SJCRH30 (cell line): ENCODE data around the gene MAP4K4. TPM values are rescaled to one million over a fixed set of nuclear protein-coding genes. Genes with fewer than 3 reads are reported as not detected.

ENCODE experiments used
- DNase-seq, 2 experiments: peaks; one replicate each; pipeline ENCODE4 v3.0.0-alpha.2; 2015 to 2020
- H3K27ac ChIP-seq: fragments of 250-450 bp; sonication (Bioruptor Pico); 2 replicates; pipeline ENCODE4 v1.5.1; 2020; ENCODE audit warnings: mild to moderate bottlenecking, moderate library complexity
- H3K27me3 ChIP-seq: fragments of 250-450 bp; sonication (Bioruptor Pico); 2 replicates; pipeline ENCODE4 v1.5.1; 2020; ENCODE audit warnings: mild to moderate bottlenecking, moderate library complexity
- H3K36me3 ChIP-seq: fragments of 250-450 bp; sonication (Bioruptor Pico); 2 replicates; pipeline ENCODE4 v1.5.1; 2020; ENCODE audit warnings: mild to moderate bottlenecking, moderate library complexity
- H3K4me1 ChIP-seq: fragments of 250-450 bp; sonication (Bioruptor Pico); 2 replicates; pipeline ENCODE4 v1.5.1; 2020; ENCODE audit warnings: mild to moderate bottlenecking, moderate library complexity
- H3K4me3 ChIP-seq: fragments of 250-450 bp; sonication (Bioruptor Pico); 2 replicates; pipeline ENCODE4 v1.5.1; 2020; ENCODE audit warnings: mild to moderate bottlenecking, moderate library complexity
- H3K9me3 ChIP-seq: fragments of 250-450 bp; sonication (Bioruptor Pico); replicated peaks from 2 replicates; pipeline ENCODE4 v1.5.1; 2020; ENCODE audit warnings: mild to moderate bottlenecking, moderate library complexity
- total RNA-seq: library from RNA; depleted of rRNA; stranded (reverse); fragments of >200 nt; shearing (Covaris generic); gene quantifications from 2 replicates; pipeline ENCODE4 v1.2.3, GENCODE V29; 2014

MAP4K4 gene
- total RNA-seq, 1 experiment from 2014 or later, result 139 TPM

DNA sequence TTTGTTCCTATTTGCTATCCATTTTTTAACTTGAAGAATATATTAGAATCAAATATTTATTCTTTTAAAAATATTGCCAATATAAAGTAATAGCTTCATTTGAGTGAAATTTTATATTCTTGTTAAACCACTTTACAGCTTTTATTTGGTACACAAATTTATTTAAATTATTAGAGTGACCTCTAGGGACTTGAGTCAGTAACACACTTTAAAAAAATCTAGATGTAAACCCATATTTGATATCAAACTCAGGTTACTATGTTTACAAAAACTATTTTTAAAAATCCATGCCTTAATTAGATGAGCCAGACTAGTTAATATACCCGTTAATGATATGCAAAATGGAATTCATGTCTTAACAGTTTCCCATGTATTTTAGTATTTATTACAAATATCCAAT is 134.6 kb downstream of the MAP4K4 start:
- no peaks in the 10 kb centered on the region for H3K9me3 ChIP-seq
- DNase-seq, result no peak
- H3K4me1 ChIP-seq, result peaks cover 9% of the 10 kb centered on the region
- H3K27me3 ChIP-seq, result no peaks in the 10 kb centered on the region
- H3K4me3 ChIP-seq, result no peak overlapping the region
- peaks cover 58% of the 10 kb centered on the region for H3K36me3 ChIP-seq
- H3K27ac ChIP-seq, result no peak overlapping the region

DNA sequence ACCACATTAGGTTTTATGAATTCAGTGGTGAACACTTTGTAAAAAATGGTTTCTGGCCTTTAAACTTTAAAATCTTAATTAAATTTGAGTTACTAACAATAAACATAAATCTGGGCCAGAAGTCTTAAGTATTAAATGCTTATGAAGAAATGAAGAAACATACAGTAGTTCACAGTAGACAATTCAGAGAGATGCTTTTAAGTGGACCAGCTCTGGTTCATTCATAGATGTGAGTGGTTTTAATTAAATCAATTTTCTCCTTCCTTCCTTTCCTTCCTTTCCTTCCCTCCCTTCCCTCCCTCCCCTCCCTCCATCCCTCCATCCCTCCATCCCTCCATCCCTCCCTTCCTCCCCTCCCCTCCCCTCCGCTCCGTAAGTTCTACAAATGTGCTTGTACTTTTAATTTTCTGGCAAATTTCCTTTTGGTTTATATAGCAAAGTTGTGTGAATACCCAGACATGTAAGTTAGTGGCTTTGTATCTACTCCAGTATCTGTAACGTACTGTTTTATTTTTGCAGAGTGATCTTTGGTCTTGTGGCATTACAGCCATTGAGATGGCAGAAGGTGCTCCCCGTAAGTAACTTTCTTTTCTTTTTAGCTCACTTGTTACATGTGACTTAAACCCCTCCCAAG is 136.5 kb downstream of the MAP4K4 start:
- DNase-seq, result no peak
- no peaks in the 10 kb centered on the region for H3K27me3 ChIP-seq
- no peak overlapping the region for H3K27ac ChIP-seq
- no peaks in the 10 kb centered on the region for H3K4me1 ChIP-seq
- peaks cover 64% of the 10 kb centered on the region for H3K36me3 ChIP-seq
- no peaks in the 10 kb centered on the region for H3K9me3 ChIP-seq
- H3K4me3 ChIP-seq, result no peak overlapping the region

DNA sequence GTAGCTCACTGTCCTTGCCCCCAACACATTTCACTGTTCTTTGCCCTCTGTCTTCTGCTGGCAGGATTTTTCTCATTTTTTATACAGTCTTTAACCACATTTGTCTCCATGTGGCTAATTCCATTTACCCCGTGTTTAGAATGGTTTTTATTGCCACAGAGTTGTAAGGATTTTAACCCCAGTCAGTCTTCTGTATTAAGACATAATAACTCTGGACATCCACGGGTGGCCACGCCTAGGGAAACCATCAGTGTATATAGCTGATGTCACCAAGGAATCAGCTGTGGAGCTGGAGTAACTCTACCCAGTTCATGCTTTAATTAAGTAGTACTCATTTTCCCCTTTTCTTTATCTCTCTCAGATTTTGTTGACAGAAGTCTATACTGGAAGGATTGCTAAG is 139.8 kb downstream of the MAP4K4 start:
- no peak overlapping the region for H3K4me3 ChIP-seq
- no peaks in the 10 kb centered on the region for H3K4me1 ChIP-seq
- H3K9me3 ChIP-seq, result no peaks in the 10 kb centered on the region
- H3K27me3 ChIP-seq, result no peaks in the 10 kb centered on the region
- no peak for DNase-seq
- no peak overlapping the region for H3K27ac ChIP-seq
- H3K36me3 ChIP-seq, result peaks cover 68% of the 10 kb centered on the region

DNA sequence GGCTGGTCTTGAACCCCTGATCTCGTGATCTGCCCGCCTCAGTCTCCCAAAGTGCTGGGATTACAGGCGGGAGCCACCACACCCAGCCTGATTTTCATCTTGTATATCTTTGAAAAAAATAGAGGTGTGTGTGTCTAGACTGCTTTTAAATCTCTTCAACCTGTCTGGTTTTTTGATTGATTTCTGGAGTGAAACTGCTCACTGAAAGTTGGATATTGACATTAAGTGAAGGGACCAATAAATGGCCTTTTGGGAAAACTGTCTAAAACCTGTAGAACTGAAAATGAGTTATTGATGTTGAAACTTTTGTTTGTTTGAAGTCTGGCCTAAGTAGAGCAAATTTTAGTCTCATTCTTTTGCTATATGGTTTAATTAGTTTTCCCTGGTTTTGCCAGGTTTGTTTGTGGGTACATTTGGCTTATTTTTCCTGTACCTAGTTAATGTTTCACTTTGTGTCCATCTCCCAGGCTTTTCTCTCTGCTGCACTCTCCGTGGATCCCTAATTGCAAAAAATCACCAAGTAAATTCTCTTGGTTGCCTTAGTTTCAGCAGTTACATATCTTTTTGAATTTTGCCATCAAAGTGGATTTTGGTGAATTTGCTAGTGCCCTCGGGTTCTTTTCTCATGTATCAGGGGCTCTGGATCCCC is 144.3 kb downstream of the MAP4K4 start:
- H3K27ac ChIP-seq, result no peak overlapping the region
- peaks cover 84% of the 10 kb centered on the region for H3K36me3 ChIP-seq
- H3K9me3 ChIP-seq, result no peaks in the 10 kb centered on the region
- H3K27me3 ChIP-seq, result no peaks in the 10 kb centered on the region
- no peak for DNase-seq
- H3K4me1 ChIP-seq, result no peaks in the 10 kb centered on the region
- H3K4me3 ChIP-seq, result no peak overlapping the region

DNA sequence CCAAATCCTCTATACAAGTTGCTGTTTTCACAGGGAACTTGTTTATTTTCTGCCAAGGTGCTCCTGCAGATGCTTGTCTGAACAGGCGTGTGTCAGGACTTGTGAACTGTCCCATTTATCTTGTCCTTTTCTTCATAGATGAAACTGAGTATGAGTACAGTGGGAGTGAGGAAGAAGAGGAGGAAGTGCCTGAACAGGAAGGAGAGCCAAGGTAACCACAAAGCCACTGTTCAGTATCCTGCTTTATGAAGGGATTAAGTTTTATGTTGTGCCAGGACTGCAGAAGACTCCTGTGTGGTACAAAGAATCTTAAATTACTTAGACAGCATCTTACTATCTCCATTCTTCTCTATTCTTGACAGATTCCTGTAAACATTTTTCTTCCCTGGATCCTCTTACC is 145.0 kb downstream of the MAP4K4 start:
- Histone ChIP-seq H3K4me1 (no peaks in the 10 kb centered on the region), H3K36me3 (peaks cover 85% of the 10 kb centered on the region), H3K27me3 (no peaks in the 10 kb centered on the region), H3K4me3 (no peak overlapping the region), H3K27ac (no peak overlapping the region), H3K9me3 (no peaks in the 10 kb centered on the region)
- no peak for DNase-seq

DNA sequence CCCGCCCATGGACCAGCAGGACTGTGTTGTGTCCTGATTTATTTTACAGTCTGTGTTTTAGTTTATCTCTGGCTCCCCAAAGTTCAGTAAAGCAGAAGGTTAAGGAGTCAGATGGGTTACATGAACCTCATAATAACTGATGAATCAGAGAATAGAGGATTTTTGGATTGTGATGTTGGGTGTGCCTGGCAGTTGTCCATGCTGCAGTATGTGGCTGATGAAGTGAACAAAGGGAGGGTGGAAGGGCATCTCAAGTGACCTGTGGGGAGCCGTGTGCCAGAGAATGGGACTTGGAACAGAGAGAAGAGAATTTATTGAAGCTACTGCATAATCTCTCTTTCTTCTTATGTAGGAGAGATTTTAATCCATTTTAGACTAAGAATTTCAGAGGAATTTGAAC is 145.5 kb downstream of the MAP4K4 start:
- H3K4me1 ChIP-seq, result no peaks in the 10 kb centered on the region
- H3K4me3 ChIP-seq, result no peak overlapping the region
- no peaks in the 10 kb centered on the region for H3K9me3 ChIP-seq
- no peaks in the 10 kb centered on the region for H3K27me3 ChIP-seq
- H3K27ac ChIP-seq, result no peak overlapping the region
- H3K36me3 ChIP-seq, result peaks cover 87% of the 10 kb centered on the region
- no peak for DNase-seq

DNA sequence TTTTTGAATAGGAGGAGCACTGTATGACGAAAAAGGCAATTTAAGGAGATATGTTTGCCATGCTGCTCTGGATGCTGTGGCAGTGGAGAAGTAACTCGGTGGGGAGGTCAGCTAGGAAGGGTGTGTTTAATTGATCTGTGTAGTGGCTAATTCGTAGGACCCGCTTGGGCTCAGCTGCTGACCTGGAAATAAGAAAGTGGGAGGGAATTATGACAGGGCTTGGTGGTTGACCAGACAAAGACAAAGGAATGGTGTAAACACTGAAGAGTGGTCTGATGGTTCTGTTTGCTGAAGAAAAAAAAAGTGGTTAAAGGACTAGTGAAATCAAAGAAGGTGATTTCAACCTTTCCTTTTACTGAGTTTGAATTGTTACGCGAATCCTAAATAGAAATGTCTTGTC is 146.0 kb downstream of the MAP4K4 start:
- Histone ChIP-seq H3K27me3 (no peaks in the 10 kb centered on the region), H3K36me3 (peaks cover 84% of the 10 kb centered on the region), H3K4me1 (no peaks in the 10 kb centered on the region), H3K9me3 (no peaks in the 10 kb centered on the region), H3K27ac (no peak overlapping the region), H3K4me3 (no peak overlapping the region)
- no peak for DNase-seq

DNA sequence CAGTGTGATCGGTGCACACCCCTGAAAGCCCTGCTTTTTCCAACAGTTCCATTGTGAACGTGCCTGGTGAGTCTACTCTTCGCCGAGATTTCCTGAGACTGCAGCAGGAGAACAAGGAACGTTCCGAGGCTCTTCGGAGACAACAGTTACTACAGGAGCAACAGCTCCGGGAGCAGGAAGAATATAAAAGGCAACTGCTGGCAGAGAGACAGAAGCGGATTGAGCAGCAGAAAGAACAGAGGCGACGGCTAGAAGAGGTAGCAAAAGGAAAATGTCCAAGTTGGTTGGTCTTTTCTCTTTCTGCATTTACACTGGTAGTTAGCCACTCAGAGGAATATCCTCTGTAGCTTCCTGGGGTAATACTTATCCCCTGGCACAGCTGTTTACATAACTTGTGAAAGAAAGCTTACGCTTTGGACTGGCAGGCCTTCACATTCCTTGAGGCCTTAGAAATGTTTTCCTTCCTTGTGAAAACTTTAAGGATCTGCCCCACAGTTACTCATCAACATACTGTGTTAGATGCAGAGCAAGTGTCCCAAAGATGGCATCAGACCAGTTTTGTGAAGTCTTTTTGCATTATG is 146.6 kb downstream of the MAP4K4 start:
- Histone ChIP-seq H3K36me3 (peaks cover 80% of the 10 kb centered on the region), H3K27ac (no peak overlapping the region), H3K27me3 (no peaks in the 10 kb centered on the region), H3K4me3 (no peak overlapping the region), H3K9me3 (no peaks in the 10 kb centered on the region), H3K4me1 (no peaks in the 10 kb centered on the region)
- no peak for DNase-seq

DNA sequence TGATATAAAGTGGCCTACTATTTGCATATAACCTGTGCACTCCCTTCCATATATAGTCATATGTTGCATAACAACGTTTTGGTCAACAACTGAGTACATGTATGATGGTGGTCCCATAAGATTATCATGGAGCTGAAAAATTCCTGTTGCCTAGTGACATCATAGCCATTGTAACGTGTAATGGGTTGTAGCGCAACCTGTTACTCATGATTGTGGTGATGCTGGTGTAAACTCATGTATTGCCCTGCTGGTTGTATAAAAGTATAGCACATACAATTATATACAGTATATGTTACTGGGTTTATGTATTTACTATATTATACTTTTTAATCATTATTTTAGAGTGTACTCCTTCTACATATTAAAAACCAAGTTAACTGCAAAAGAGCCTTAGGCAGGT is 149.5 kb downstream of the MAP4K4 start:
- no peak overlapping the region for H3K4me3 ChIP-seq
- H3K36me3 ChIP-seq, result peaks cover 69% of the 10 kb centered on the region
- H3K27ac ChIP-seq, result no peak overlapping the region
- H3K9me3 ChIP-seq, result no peaks in the 10 kb centered on the region
- no peaks in the 10 kb centered on the region for H3K4me1 ChIP-seq
- H3K27me3 ChIP-seq, result no peaks in the 10 kb centered on the region
- DNase-seq, result no peak

DNA sequence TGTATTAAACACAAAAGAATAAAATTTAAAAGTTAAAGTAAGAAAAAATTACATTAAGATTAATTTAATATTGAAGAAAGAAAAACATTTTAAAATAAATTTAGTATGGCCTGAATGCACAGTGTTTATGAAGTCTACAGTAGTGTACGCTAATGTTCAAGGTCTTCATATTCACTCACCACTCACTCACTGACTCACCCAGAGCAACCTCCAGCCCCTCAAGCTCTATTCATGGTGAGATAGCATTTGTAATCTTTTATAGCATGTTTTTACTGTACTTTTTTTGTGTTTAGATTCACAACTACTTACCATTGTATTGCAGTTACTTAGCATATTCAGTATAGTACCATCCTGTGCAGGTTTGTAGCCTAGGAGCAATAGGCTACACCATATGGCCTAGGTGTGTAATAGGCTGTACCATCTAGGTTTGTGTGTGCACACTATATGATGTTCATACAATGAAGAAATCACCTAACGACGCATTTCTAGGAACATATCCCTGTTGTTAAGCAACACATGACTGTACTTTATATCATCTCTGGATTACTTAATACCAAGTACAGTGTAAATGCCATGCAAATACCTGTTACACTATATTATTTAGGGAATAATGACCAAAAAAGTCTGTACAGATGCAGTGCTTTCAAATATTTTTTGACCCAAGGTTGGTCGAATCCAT is 150.3 kb downstream of the MAP4K4 start:
- H3K9me3 ChIP-seq, result no peaks in the 10 kb centered on the region
- H3K27ac ChIP-seq, result no peak overlapping the region
- no peak for DNase-seq
- no peaks in the 10 kb centered on the region for H3K4me1 ChIP-seq
- H3K27me3 ChIP-seq, result no peaks in the 10 kb centered on the region
- H3K4me3 ChIP-seq, result no peak overlapping the region
- peaks cover 69% of the 10 kb centered on the region for H3K36me3 ChIP-seq

DNA sequence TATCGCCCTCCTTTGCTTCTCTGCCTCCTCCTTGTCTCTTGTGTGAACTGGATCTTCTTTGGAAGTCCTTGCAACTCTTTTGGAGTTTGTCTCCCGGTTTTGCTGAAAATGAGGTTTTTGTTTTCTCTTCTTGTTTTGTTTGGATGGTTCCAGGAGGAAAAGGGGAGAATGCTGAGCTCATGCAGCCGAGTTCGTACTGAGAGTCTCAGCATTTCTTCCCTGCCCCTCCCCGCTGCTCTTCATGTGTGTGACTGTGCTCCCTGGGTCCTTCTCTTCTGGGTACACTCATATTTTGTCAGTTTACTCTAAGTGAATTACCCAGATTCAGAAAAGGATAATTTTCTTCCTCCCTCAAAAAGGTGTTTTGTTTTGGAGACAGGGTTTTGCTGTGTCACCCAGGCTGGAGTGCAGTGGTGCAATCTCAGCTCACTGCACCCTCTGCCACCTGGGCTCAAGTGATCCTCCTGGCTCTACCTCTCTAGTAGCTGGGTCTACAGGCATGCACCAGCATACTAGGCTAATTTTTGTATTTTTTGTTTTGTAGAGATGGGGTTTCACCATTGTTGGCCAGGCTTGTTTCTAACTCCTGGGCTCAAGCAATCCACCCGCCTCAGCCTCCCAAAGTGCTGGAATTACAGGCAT is 151.4 kb downstream of the MAP4K4 start:
- Histone ChIP-seq H3K27me3 (no peaks in the 10 kb centered on the region), H3K4me1 (no peaks in the 10 kb centered on the region), H3K4me3 (no peak overlapping the region), H3K27ac (no peak overlapping the region), H3K9me3 (no peaks in the 10 kb centered on the region), H3K36me3 (peaks cover 67% of the 10 kb centered on the region)
- DNase-seq, result no peak

DNA sequence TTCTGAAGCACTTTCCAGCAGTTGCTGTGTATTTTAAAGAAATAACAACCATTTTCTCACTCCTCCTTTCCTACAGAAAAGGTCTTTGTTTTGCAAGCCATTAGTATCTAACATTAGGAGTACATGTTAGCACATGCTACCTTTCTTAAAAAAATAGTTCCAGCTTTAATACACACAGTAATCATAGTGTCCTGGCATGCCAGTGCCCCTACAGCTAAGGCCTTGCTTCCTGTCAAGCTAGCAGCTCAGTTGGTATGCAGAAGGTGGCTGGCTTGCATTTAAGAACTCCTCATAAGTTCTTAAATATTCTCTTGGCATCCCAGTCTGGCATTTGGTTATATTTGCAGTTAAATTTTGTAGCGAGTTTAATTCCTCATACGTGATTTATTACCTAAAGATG is 152.9 kb downstream of the MAP4K4 start:
- Histone ChIP-seq H3K4me3 (no peak overlapping the region), H3K27ac (no peak overlapping the region)
- DNase-seq, result no peak

DNA sequence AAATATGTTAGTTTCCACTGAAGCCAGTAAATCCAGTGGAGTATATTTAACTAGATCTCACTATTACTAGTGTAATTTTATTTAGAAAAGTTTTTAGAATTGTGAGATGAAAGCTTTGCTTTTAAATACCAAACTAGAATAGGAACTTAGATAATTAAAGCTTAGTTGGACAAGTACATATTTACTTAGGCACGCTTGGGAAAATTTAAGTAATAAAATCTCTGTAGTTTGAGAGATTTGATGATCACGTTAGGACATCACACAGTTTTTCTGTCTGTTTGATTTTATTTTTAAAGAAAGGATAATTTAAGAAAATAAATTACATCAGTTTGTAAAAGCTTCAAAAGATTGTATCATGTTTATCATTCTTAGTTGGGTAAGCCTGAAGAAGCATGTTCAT is 153.5 kb downstream of the MAP4K4 start:
- H3K4me1 ChIP-seq, result no peaks in the 10 kb centered on the region
- no peak overlapping the region for H3K27ac ChIP-seq
- H3K36me3 ChIP-seq, result peaks cover 64% of the 10 kb centered on the region
- DNase-seq, result no peak
- no peaks in the 10 kb centered on the region for H3K27me3 ChIP-seq
- H3K4me3 ChIP-seq, result no peak overlapping the region
- H3K9me3 ChIP-seq, result no peaks in the 10 kb centered on the region

More for the DNA sequence above, 152.9 kb downstream of the MAP4K4 start:
- Histone ChIP-seq H3K4me1 (no peaks in the 10 kb centered on the region), H3K36me3 (peaks cover 64% of the 10 kb centered on the region), H3K9me3 (no peaks in the 10 kb centered on the region), H3K27me3 (no peaks in the 10 kb centered on the region)

DNA sequence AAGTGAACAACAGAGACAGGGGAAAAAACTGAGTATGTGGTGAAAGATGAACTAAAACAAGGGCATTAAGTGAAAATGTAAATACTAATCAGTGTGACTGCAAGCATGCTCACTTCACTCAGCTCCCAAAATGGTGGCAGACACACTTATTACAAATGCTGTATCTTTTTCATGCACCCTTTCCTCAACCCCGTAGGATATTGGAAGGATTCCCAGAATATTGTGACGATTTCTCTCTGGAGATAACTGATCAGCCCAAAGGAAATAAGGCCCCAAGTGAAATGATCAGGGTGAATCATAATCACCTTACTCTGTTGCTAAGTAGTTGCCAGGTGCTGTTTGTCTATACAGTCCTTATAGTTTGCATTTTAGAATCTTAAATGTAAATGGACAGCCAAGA is 155.3 kb downstream of the MAP4K4 start:
- no peaks in the 10 kb centered on the region for H3K4me1 ChIP-seq
- H3K4me3 ChIP-seq, result no peak overlapping the region
- no peak overlapping the region for H3K27ac ChIP-seq
- no peaks in the 10 kb centered on the region for H3K9me3 ChIP-seq
- peaks cover 62% of the 10 kb centered on the region for H3K36me3 ChIP-seq
- H3K27me3 ChIP-seq, result no peaks in the 10 kb centered on the region
- DNase-seq, result no peak

DNA sequence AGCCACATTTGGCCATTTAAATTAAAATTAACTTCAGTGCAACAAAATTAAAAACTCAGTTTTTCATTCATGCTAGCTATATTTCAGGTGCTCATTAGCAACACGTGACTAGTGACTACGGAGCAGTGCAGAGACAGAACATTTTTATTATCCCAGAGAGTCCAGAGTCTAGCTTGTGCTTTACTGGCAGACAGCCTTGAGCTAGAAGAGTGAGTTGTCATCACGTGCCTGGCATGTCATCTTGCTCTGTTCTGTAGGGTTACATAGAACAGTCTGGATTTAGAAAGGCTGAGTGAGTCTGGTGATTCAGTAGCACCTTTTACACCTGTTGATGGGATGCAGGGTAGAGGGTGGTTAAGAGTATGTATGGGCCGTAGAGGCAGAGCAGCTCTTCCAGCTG is 157.4 kb downstream of the MAP4K4 start:
- Histone ChIP-seq H3K36me3 (peaks cover 66% of the 10 kb centered on the region), H3K9me3 (no peaks in the 10 kb centered on the region), H3K4me3 (no peak overlapping the region), H3K27me3 (no peaks in the 10 kb centered on the region), H3K4me1 (no peaks in the 10 kb centered on the region; the same call in 1 of the 2 replicates), H3K27ac (no peak overlapping the region)
- no peak for DNase-seq
